Measurements from ENCODE around the gene DHX38.

The DHX38 gene

DNA sequence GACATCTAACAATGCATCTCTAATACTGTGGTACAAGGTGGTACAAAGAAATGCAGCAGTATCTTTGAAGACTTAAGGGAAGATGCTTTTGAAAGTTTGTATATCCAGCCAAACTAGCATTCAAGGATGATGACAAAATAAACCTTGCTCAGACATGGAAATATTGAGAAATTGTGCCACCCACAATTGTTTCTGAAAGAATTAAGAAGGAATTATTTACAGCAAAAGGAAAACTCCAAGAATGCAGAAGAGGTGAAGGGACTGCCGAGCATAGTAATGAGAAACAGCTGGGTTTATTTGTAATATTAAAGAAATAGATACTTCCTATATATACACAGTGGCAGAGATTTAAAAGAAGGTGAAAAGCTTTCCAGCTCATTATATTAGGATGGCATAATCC, 48.8 kb downstream of the DHX38 start:
- H3K4me3 ChIP-seq (ENCODE audit: low read depth, low read length): no peak overlapping the region
- TF ChIP-seq, protein P1, sequence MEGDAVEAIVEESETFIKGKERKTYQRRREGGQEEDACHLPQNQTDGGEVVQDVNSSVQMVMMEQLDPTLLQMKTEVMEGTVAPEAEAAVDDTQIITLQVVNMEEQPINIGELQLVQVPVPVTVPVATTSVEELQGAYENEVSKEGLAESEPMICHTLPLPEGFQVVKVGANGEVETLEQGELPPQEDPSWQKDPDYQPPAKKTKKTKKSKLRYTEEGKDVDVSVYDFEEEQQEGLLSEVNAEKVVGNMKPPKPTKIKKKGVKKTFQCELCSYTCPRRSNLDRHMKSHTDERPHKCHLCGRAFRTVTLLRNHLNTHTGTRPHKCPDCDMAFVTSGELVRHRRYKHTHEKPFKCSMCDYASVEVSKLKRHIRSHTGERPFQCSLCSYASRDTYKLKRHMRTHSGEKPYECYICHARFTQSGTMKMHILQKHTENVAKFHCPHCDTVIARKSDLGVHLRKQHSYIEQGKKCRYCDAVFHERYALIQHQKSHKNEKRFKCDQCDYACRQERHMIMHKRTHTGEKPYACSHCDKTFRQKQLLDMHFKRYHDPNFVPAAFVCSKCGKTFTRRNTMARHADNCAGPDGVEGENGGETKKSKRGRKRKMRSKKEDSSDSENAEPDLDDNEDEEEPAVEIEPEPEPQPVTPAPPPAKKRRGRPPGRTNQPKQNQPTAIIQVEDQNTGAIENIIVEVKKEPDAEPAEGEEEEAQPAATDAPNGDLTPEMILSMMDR (IDR thresholded peaks at IDR 0.05; ENCODE audit: low read depth, low read length): no peak

DNA sequence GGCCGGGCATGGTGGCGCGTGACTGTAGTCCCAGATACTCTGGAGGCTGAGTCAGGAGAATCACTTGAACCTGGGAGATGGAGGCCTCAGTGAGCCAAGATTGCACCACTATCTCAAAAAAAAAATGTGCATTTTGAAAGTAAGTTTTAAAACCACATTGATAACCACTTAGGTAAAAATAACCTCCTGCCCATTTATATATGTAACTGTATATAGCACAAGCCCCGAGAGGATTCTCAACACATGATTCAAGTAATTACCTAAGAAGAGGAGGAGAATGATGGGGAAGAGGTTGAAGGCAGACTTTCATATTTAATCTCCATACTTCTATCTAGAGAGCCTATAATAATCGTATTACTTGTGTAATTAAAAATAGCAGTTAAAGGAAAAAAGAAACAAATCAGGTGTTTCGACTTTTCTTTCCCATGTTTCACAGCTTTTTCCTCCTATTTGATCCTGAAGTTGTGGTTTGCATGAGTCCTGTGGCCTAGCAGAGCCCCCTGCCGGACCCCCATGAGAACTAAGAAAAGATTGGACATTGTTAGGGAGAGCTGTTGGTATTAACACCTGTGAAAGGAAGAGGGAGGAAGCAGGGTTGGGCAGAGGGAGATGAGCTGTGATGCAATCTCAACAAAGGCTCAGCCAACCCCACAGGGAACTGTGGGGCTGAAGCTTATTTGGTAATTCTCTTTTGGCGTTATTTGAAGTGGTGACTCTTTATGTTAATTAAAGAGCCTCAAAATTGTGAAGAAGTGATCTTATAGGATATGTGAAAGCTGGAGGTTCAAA, 56.2 kb downstream of the DHX38 start:
- TF ChIP-seq, protein P1 (IDR thresholded peaks at IDR 0.05; ENCODE audit: low read depth, low read length): no peak
- no peak overlapping the region for H3K4me3 ChIP-seq (ENCODE audit: low read depth, low read length)

DNA sequence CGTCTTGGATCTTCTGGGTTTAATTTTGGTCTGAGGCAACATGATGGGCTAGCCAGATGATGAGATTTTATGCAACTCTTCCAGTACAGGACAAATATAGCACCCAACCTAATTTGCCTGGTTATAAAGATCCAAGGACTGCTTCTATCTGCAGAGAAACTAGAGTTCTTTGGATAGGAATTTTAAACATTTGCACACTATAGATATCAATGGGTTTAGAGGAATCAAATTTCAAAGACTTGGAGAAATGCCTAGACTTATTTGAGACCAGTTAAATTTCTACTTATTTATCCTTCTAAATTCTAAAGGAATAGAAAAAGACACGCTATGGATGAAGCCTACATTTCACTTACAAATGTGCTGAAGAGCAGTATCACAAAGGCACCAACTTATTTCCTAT, 65.7 kb downstream of the DHX38 start:
- TF ChIP-seq, protein P1 (IDR thresholded peaks at IDR 0.05; ENCODE audit: low read depth, low read length): no peak
- no peak overlapping the region for H3K4me3 ChIP-seq (ENCODE audit: low read depth, low read length)

DNA sequence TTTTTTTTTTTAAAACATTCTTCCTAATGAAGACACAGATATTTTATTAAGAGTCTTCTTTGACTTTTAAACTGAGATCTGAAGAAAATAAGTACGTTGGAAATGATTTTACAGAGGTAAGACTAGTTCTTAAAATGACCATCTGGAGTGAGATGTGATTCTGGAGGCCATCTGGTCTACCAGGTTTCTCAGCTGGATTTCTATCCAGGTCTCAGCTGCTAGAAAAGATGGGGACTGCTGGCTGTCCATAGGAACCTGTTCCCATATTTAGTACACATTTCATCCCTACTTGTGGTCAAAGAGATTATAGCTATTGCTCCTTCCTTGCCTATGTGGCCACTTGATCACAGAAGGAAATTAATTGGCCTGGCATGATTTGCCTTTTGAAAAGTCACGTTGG, 66.2 kb downstream of the DHX38 start:
- TF ChIP-seq, protein P1 (IDR thresholded peaks at IDR 0.05; ENCODE audit: low read depth, low read length): no peak
- H3K4me3 ChIP-seq (ENCODE audit: low read depth, low read length): no peak overlapping the region

DNA sequence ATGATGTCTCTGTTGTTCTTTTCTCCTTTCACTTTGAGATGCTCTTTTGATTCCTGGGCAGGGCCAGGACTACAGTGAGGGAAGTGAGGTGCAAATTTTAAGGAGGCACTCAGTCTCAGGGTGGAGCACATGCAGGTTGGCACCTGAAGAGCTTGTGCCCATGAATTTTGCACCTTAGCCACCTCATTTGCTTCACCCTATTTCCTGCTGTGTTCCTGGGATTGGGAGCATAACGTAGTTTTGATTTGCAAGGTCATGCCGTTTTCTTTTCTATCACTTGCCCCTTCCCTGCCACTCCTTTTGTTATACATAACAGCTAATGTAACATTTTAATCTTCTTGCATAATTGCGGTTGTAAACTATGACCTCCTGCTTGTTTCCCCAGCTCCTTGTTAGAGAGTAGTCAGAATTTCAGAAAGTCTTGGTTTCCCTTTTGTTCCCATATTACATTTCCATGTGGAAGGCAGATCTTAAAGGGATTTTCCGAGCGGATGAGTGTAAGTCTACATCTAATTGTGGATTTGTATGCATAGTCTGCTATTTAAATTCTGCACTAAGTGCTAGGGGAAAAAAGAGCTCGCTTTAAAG, 68.6 kb downstream of the DHX38 start:
- no peak overlapping the region for H3K4me3 ChIP-seq (ENCODE audit: low read depth, low read length)
- TF ChIP-seq, protein P1 (IDR thresholded peaks at IDR 0.05; ENCODE audit: low read depth, low read length): no peak

Data from WI38 (cell line).